Measurements from ENCODE around the gene DHX36. TPM values are rescaled to one million over a fixed set of nuclear protein-coding genes. Genes with fewer than 3 reads are reported as not detected.
A peak's percentile ranks its signal among the peaks of the same experiment; 100 is the strongest.

Gene DHX36
- total and polyA plus RNA-seq, 4 donors = 26.8 to 141 (median 46.6) TPM

DNA sequence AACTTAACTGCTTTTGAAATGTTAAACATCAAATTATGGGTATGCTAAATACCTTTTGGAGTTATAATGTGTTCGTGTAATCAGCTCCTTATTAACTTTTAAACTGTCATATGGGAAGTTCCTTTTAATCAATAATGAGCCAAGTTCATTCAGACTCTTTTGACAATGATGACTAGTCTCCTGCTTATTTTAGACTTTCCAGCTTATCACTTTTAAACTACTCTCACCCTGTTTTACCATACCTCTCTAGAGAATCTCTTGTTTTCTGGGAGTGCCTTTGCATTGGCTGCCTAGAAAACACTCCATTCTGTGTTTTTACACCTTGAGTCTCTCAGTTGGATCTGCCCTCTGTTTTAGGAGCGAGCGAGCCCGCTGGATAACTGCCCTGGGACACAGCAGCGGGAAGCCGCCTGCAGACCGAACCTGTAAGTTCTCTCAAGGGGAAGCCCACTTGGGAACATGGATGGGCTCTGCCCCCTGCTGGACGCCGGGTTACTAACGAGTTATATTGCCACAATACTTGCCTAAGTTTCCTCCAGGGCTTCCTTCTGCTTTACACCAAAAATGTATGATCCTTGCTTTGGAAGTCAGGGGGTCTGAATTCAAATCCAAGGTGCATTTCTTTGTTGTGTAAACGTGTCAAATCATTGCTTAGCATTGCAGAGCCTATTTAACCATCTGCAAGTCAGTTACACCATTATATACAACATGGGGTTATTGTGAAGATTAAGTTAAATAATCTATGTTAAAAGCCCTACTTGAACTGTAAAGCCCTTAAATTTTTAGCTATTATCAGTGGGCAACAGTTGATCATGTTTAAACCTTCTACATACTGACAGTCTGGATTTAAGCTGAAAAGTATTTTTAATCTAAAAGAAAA, 71.3 kb downstream of the DHX36 start:
- H3K4me1 ChIP-seq (ENCODE audit: control insufficient read depth in 5 of 5, insufficient read depth in 5 of 5, low read length in 5 of 5) = peaks cover 0 to 4% (median 0%) of the 10 kb centered on the region in 5 donors
- ATAC-seq (ENCODE audit: insufficient read depth, low FRiP score) (peak; percentile 87), DNase-seq (peak; percentile 92 to 95 (median 93))
- peaks cover 11 to 30% (median 19%) of the 10 kb centered on the region in 4 donors for H3K36me3 ChIP-seq (ENCODE audit: control insufficient read depth in 4 of 4, insufficient read depth in 4 of 4, low read length in 4 of 4)
- H3K27ac ChIP-seq (ENCODE audit: low read depth in 1 of 2, low read length in 1 of 2) = no peak overlapping the region
- no peaks in the 10 kb centered on the region for H3K9me3 ChIP-seq (ENCODE audit: control insufficient read depth in 4 of 4, insufficient read depth in 3 of 4, low read length in 3 of 4)
- no peak overlapping the region for H3K4me3 ChIP-seq
- peak; percentile 88 for TF ChIP-seq CTCF (IDR thresholded peaks at IDR 0.05; ENCODE audit: control extremely low read depth, extremely low read depth)
- no peaks in the 10 kb centered on the region for H3K27me3 ChIP-seq (ENCODE audit: control insufficient read depth in 3 of 3, insufficient read depth in 3 of 3, low read length in 2 of 3)
- no peak overlapping the region for H3K9ac ChIP-seq (ENCODE audit: insufficient read depth in 1 of 2, low read length in 2 of 2)
- WGBS, 2 donors = 9 to 13% methylated on average over 11 of the region's 11 CpGs

GRCh38 chr3:154251610-154252009, 72.7 kb downstream of the DHX36 start:
- Histone ChIP-seq H3K9me3 (ENCODE audit: control insufficient read depth in 4 of 4, insufficient read depth in 3 of 4, low read length in 3 of 4) (no peaks in the 10 kb centered on the region), H3K27ac (ENCODE audit: low read depth in 1 of 2, low read length in 1 of 2) (no peak overlapping the region), H3K27me3 (ENCODE audit: control insufficient read depth in 3 of 3, insufficient read depth in 3 of 3, low read length in 2 of 3) (no peaks in the 10 kb centered on the region), H3K4me3 (no peak overlapping the region), H3K36me3 (ENCODE audit: control insufficient read depth in 4 of 4, insufficient read depth in 4 of 4, low read length in 4 of 4) (peaks cover 8 to 33% (median 17%) of the 10 kb centered on the region in 4 donors), H3K4me1 (ENCODE audit: control insufficient read depth in 5 of 5, insufficient read depth in 5 of 5, low read length in 5 of 5) (peaks cover 0 to 4% (median 0%) of the 10 kb centered on the region in 5 donors), H3K9ac (ENCODE audit: insufficient read depth in 1 of 2, low read length in 2 of 2) (no peak overlapping the region)
- DNase-seq (no peak), ATAC-seq (ENCODE audit: insufficient read depth, low FRiP score) (no peak)
- 93 to 96% methylated on average over 3 of the region's 3 CpGs for WGBS, 2 donors
- no peak for TF ChIP-seq CTCF (IDR thresholded peaks at IDR 0.05; ENCODE audit: control extremely low read depth, extremely low read depth)

GRCh38 chr3:154250291-154250690, 74.0 kb downstream of the DHX36 start:
- TF ChIP-seq CTCF (IDR thresholded peaks at IDR 0.05; ENCODE audit: control extremely low read depth, extremely low read depth) = no peak
- Histone ChIP-seq H3K36me3 (ENCODE audit: control insufficient read depth in 4 of 4, insufficient read depth in 4 of 4, low read length in 4 of 4) (peaks cover 4 to 33% (median 16%) of the 10 kb centered on the region in 4 donors), H3K4me3 (no peak overlapping the region), H3K9me3 (ENCODE audit: control insufficient read depth in 4 of 4, insufficient read depth in 3 of 4, low read length in 3 of 4) (no peaks in the 10 kb centered on the region), H3K9ac (ENCODE audit: insufficient read depth in 1 of 2, low read length in 2 of 2) (no peak overlapping the region), H3K4me1 (ENCODE audit: control insufficient read depth in 5 of 5, insufficient read depth in 5 of 5, low read length in 5 of 5) (peaks cover 0 to 4% (median 0%) of the 10 kb centered on the region in 5 donors), H3K27ac (ENCODE audit: low read depth in 1 of 2, low read length in 1 of 2) (no peak overlapping the region), H3K27me3 (ENCODE audit: control insufficient read depth in 3 of 3, insufficient read depth in 3 of 3, low read length in 2 of 3) (no peaks in the 10 kb centered on the region)
- DNase-seq = peak in 1 of 3 donors; percentile 33
- 90 to 93% methylated on average over 4 of the region's 4 CpGs for WGBS, 2 donors
- ATAC-seq (ENCODE audit: insufficient read depth, low FRiP score) = no peak
